SU-DHL-6 (cell line): Measurements from ENCODE around the gene GARS1.

Experiments used
- H2AFZ ChIP-seq: fragments of 200-600 bp; sonication (generic); 2 replicates; pipeline ENCODE4 v1.6.1; 2014; ENCODE audit warnings: low read depth, mild to moderate bottlenecking, moderate library complexity, mixed read lengths, antibody characterized with exemption, low read length; ENCODE audit not compliant: severe bottlenecking
- H3F3A ChIP-seq: fragments of 200-600 bp; shearing (Covaris generic); 2 replicates; pipeline ENCODE4 v1.6.0; 2016; ENCODE audit warnings: antibody characterized with exemption, mild to moderate bottlenecking; ENCODE audit not compliant: insufficient read depth
- H3K27ac ChIP-seq: fragments of 200-600 bp; sonication (generic); 2 replicates; pipeline ENCODE4 v1.5.1; 2016; ENCODE audit warnings: low read depth, mild to moderate bottlenecking, low read length, moderate library complexity, mixed read lengths
- H3K27me3 ChIP-seq: fragments of 200-600 bp; sonication (generic), shearing (Covaris generic); 2 replicates; pipeline ENCODE4 v1.6.0; 2014; ENCODE audit warnings: mild to moderate bottlenecking, low read length
- H3K36me3 ChIP-seq: fragments of 200-600 bp; sonication (generic); 2 replicates; pipeline ENCODE4 v1.6.1; 2014; ENCODE audit warnings: mild to moderate bottlenecking, low read length, mixed read lengths
- H3K4me2 ChIP-seq: fragments of 300-600, 200-600 bp; shearing (Covaris generic), sonication (generic); 2 replicates; pipeline ENCODE4 v1.6.0; 2014; ENCODE audit warnings: low read length, low read depth, mild to moderate bottlenecking; ENCODE audit not compliant: poor library complexity, severe bottlenecking
- H3K4me3 ChIP-seq: fragments of 200-600 bp; sonication (generic); 2 replicates; pipeline ENCODE4 v1.5.1; 2014; ENCODE audit warnings: antibody characterized with exemption, low read length, mild to moderate bottlenecking, mixed read lengths; ENCODE audit not compliant: insufficient read depth, poor library complexity, severe bottlenecking
- H3K79me2 ChIP-seq: fragments of 200-600 bp; sonication (generic); 2 replicates; pipeline ENCODE4 v1.6.1; 2014; ENCODE audit warnings: mild to moderate bottlenecking, low read length, moderate library complexity; ENCODE audit not compliant: insufficient read depth
- H3K9ac ChIP-seq: fragments of 200-600 bp; sonication (generic); 2 replicates; pipeline ENCODE4 v1.7.0; 2014; ENCODE audit warnings: mild to moderate bottlenecking, low read length
- H3K9me2 ChIP-seq: fragments of 200-600 bp; sonication (generic); replicated peaks from 2 replicates; pipeline ENCODE4 v1.6.1; 2014; ENCODE audit warnings: low read length; ENCODE audit not compliant: insufficient read depth
- H3K9me3 ChIP-seq: fragments of 200-600 bp; sonication (generic); 2 replicates; pipeline ENCODE4 v1.6.1; 2014; ENCODE audit warnings: low read length, mixed read lengths; ENCODE audit not compliant: insufficient read depth
- H4K20me1 ChIP-seq: fragments of 200-600 bp; sonication (generic); 2 replicates; pipeline ENCODE4 v1.6.1; 2014; ENCODE audit warnings: low read depth, mild to moderate bottlenecking, antibody characterized with exemption, low read length, moderate library complexity, mixed read lengths
- EZH2phosphoT487 ChIP-seq: fragments of 200-600 bp; sonication (generic), shearing (Covaris generic); conservative IDR thresholded peaks from 2 replicates; pipeline ENCODE4 v1.6.1; 2018; ENCODE audit warnings: mild to moderate bottlenecking, antibody characterized with exemption, low read length, moderate library complexity, mixed read lengths
- TF ChIP-seq, protein P1 (sequence below): fragments of 200-600 bp; sonication (generic); IDR thresholded peaks from one replicate; pipeline ENCODE4 v1.5.1; 2017; ENCODE audit warnings: antibody characterized with exemption, mild to moderate bottlenecking, low read length, moderate library complexity; ENCODE audit not compliant: insufficient read depth, poor library complexity, severe bottlenecking

Gene GARS1

GRCh38 chr7:30660331-30661255, 65.9 kb downstream of the GARS1 start:
- Histone ChIP-seq H3K4me3 (no peak overlapping the region), H2AFZ (no peak overlapping the region)
- no peak for TF ChIP-seq EZH2phosphoT487
- TF ChIP-seq, protein P1, sequence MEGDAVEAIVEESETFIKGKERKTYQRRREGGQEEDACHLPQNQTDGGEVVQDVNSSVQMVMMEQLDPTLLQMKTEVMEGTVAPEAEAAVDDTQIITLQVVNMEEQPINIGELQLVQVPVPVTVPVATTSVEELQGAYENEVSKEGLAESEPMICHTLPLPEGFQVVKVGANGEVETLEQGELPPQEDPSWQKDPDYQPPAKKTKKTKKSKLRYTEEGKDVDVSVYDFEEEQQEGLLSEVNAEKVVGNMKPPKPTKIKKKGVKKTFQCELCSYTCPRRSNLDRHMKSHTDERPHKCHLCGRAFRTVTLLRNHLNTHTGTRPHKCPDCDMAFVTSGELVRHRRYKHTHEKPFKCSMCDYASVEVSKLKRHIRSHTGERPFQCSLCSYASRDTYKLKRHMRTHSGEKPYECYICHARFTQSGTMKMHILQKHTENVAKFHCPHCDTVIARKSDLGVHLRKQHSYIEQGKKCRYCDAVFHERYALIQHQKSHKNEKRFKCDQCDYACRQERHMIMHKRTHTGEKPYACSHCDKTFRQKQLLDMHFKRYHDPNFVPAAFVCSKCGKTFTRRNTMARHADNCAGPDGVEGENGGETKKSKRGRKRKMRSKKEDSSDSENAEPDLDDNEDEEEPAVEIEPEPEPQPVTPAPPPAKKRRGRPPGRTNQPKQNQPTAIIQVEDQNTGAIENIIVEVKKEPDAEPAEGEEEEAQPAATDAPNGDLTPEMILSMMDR: no peak

GRCh38 chr7:30661926-30662325, 67.2 kb downstream of the GARS1 start:
- TF ChIP-seq, protein P1: no peak
- TF ChIP-seq EZH2phosphoT487: no peak
- no peak overlapping the region for H2AFZ ChIP-seq
- no peaks in the 10 kb centered on the region for H4K20me1 ChIP-seq
- H3K36me3 ChIP-seq: no peaks in the 10 kb centered on the region
- H3K27ac ChIP-seq: no peak overlapping the region
- H3K4me3 ChIP-seq: no peak overlapping the region
- no peaks in the 10 kb centered on the region for H3K9me3 ChIP-seq
- no peaks in the 10 kb centered on the region for H3K27me3 ChIP-seq
- H3K9me2 ChIP-seq: no peaks in the 10 kb centered on the region
- no peak overlapping the region for H3K4me2 ChIP-seq
- H3K9ac ChIP-seq: no peak overlapping the region
- H3K79me2 ChIP-seq: no peaks in the 10 kb centered on the region
- no peaks in the 10 kb centered on the region for H3F3A ChIP-seq

More at GRCh38 chr7:30660331-30661255, 65.9 kb downstream of the GARS1 start:
- Histone ChIP-seq H3K9ac (no peak overlapping the region), H3K79me2 (no peaks in the 10 kb centered on the region), H3K27ac (no peak overlapping the region), H4K20me1 (no peaks in the 10 kb centered on the region), H3K36me3 (no peaks in the 10 kb centered on the region), H3K4me2 (no peak overlapping the region), H3K9me3 (no peaks in the 10 kb centered on the region), H3K9me2 (no peaks in the 10 kb centered on the region), H3F3A (no peaks in the 10 kb centered on the region), H3K27me3 (no peaks in the 10 kb centered on the region)

DNA sequence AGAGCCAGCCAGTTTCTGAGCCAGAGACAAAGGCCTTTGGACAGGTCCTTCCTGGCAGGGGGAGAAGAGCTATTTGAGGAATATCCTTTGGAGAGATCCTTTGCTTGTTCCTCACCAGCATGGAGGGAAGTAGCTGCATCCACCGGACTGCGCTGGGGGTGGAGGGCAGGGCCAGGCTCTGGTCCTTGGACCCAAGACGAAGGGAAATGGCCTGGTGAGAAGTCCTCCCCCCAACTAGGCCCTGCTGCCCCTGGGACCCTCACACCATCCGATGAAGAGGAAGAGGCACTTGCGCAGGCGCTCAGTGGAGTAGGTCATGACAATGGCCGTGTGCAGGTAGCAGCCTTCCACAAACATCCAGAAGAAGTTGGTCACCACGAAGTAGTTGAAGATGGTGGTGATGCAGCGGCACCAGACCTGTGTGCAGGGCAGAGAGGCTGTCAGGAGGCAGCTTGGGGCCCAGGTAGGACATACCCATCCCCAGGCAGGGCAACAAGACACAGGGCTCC, 67.8 kb downstream of the GARS1 start:
- Histone ChIP-seq H4K20me1 (no peaks in the 10 kb centered on the region), H3K9me3 (no peaks in the 10 kb centered on the region)

More for the DNA sequence above, 67.8 kb downstream of the GARS1 start:
- Histone ChIP-seq H3F3A (no peaks in the 10 kb centered on the region), H2AFZ (no peak overlapping the region), H3K9me2 (no peaks in the 10 kb centered on the region), H3K79me2 (no peaks in the 10 kb centered on the region), H3K9ac (no peak overlapping the region), H3K4me2 (no peak overlapping the region), H3K27ac (no peak overlapping the region), H3K36me3 (no peaks in the 10 kb centered on the region), H3K4me3 (no peak overlapping the region), H3K27me3 (no peaks in the 10 kb centered on the region)
- no peak for TF ChIP-seq EZH2phosphoT487
- TF ChIP-seq, protein P1: no peak
